Neutrophil (primary cell): ENCODE data around the gene CEP89.

ENCODE experiments used
- H3K27ac ChIP-seq: fragments of 200-600 bp; sonication (generic); 2 replicates; pipeline ENCODE4 v1.5.1; 2016; ENCODE audit warnings: mild to moderate bottlenecking, moderate library complexity
- H3K27me3 ChIP-seq: fragments of 200-600 bp; sonication (generic); 2 replicates; pipeline ENCODE4 v1.6.0; 2016; ENCODE audit warnings: mild to moderate bottlenecking
- H3K36me3 ChIP-seq: fragments of 200-600 bp; sonication (generic); 2 replicates; pipeline ENCODE4 v1.5.1; 2017
- H3K4me1 ChIP-seq, 2 experiments: fragments of 200-600 bp in 1 of 2; sonication (generic) in 1 of 2; 1 replicate in 1 of 2; 2 replicates in 1 of 2; pipeline versions ENCODE4 v1.5.1 to v1.6.1; 2013 to 2016; ENCODE audit warnings: low read depth in 1 of 2, low read length in 1 of 2, mild to moderate bottlenecking in 1 of 2, moderate library complexity in 1 of 2; ENCODE audit not compliant: control insufficient read depth in 1 of 2, insufficient read depth in 1 of 2
- H3K4me3 ChIP-seq, 2 experiments: fragments of 200-600 bp in 1 of 2; sonication (generic) in 1 of 2; 1 replicate in 1 of 2; 2 replicates in 1 of 2; pipeline ENCODE4 v1.5.1; 2013 to 2016; ENCODE audit warnings: low read depth in 1 of 2, low read length in 1 of 2, mild to moderate bottlenecking in 1 of 2, moderate library complexity in 1 of 2
- H3K9me3 ChIP-seq: fragments of 200-600 bp; sonication (generic); 2 replicates; pipeline ENCODE4 v1.5.1; 2016
- CTCF ChIP-seq: fragments of 200-600 bp; sonication (generic); IDR thresholded peaks from 2 replicates; pipeline ENCODE4 v1.5.1; 2016; ENCODE audit warnings: antibody characterized with exemption

The CEP89 gene

GRCh38 chr19:32916969-32917615 is 54.7 kb downstream of the CEP89 start:
- Histone ChIP-seq H3K27me3 (no peaks in the 10 kb centered on the region), H3K36me3 (peaks cover 20% of the 10 kb centered on the region), H3K9me3 (no peaks in the 10 kb centered on the region), H3K27ac (no peak overlapping the region), H3K4me1 (no peaks in the 10 kb centered on the region), H3K4me3 (no peak overlapping the region)
- no peak for TF ChIP-seq CTCF

DNA sequence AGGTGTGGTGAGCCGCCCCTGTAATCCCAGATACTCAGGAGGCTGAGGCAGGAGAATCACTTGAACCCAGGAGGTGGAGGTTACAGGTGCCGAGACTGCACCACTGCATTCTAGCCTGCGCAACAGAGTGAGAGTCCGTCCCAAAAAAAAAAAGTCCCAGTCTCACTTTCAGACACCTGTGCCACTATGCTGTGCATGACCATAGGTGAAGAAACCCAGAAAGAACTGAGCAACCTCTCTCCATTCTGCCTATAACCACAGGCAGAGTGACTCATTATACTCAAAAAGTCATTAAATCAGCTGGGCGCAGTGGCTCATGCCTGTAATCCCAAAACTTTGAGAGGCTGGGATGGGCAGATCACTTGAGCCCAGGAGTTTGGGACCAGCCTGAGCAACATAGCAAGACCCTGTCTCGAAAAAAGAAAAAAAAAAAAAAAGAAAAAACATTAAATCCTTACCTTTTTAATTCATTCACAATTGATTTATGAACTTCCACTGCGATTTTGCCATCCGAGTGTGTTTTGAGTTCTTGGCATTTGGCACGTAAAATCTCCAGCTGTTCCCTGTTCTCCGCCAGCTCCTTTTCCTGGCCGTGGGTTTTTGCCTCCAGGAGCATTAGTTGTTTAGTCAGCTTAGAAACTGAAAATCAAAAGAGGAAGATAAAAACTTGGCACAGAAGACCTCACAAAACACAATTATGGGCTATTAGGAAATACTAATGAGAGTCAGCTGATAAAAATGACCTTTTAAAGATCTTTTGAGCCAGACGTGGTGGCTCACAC is 56.7 kb downstream of the CEP89 start:
- H3K4me3 ChIP-seq: no peak overlapping the region
- peaks cover 11% of the 10 kb centered on the region for H3K36me3 ChIP-seq
- H3K9me3 ChIP-seq: no peaks in the 10 kb centered on the region
- TF ChIP-seq CTCF: no peak
- no peaks in the 10 kb centered on the region for H3K27me3 ChIP-seq
- no peak overlapping the region for H3K27ac ChIP-seq
- no peaks in the 10 kb centered on the region for H3K4me1 ChIP-seq

DNA sequence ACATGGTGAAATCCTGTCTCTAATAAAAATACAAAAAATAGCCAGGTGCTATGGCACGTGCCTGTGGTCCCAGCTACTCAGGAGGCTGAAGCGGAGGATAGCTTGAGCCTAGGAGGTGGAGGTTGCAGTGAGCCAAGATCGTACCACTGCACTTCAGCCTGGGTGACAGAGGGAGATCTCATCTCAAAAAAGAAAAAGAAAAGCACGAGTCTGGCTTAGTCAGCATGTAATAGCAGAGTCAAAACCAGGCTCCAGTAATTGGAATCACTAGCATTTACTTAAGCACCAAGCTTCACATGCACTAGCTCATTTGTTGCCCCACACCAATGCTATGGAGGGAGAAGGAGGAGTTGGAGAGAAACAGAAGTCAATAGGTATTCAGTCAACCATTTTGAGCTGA is 60.3 kb downstream of the CEP89 start:
- Histone ChIP-seq H3K27ac (no peak overlapping the region), H3K36me3 (no peaks in the 10 kb centered on the region), H3K4me1 (no peaks in the 10 kb centered on the region), H3K4me3 (no peak overlapping the region), H3K9me3 (no peaks in the 10 kb centered on the region), H3K27me3 (no peaks in the 10 kb centered on the region)
- TF ChIP-seq CTCF: no peak

DNA sequence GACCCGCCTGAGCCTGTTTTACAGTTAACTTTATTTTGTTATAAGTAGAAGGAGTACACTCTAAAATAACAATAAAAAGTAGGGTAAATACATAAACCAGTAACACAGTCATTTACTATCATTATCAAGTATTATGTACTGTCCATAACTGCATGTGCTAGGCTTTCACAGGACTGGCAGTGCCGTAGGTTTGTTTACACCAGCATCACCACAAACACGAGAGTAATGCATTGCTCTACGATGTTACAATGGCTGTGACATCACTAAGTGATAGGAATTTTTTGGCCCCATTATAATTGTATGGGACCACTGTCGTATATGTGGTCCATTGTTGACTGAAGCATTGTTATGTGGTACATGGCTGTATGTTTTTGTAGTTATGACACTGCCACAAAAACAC is 60.9 kb downstream of the CEP89 start:
- H3K36me3 ChIP-seq: no peaks in the 10 kb centered on the region
- no peaks in the 10 kb centered on the region for H3K9me3 ChIP-seq
- no peak overlapping the region for H3K27ac ChIP-seq
- H3K27me3 ChIP-seq: no peaks in the 10 kb centered on the region
- H3K4me1 ChIP-seq: no peaks in the 10 kb centered on the region
- TF ChIP-seq CTCF: no peak
- H3K4me3 ChIP-seq: no peak overlapping the region

- Histone ChIP-seq H3K4me3 (no peak overlapping the region), H3K9me3 (no peaks in the 10 kb centered on the region), H3K36me3 (no peaks in the 10 kb centered on the region), H3K4me1 (no peaks in the 10 kb centered on the region), H3K27ac (no peak overlapping the region), H3K27me3 (no peaks in the 10 kb centered on the region)
- TF ChIP-seq CTCF: no peak
These were observed 61.7 kb downstream of the CEP89 start for GRCh38 chr19:32910094-32910493.
